Islet precursor cell (in vitro differentiated cells): ENCODE data around the gene ST3GAL3.

Experiments
- DNase-seq: peaks from one replicate; pipeline ENCODE4 v3.0.0-alpha.2; 2018

ST3GAL3 gene

DNA sequence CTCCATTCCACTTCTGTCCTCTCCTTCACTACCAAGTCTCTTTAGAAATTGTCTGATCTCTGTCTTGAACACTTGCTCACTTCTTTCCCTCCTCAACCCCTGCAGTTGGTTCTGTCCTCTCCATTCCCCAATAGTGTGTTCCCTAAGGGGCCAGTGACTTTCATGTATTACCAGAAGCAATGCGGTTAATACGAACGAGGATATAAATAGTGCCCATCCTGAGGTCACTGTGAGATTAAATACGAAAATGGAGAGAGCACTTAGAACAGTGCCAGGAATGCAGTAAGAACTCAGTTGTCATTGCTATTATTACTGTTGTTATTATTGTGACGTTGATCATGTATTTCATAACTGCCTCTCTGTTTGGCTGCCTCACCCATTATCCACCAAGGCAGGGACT, 173.3 kb downstream of the ST3GAL3 start:
- DNase-seq = no peak

DNA sequence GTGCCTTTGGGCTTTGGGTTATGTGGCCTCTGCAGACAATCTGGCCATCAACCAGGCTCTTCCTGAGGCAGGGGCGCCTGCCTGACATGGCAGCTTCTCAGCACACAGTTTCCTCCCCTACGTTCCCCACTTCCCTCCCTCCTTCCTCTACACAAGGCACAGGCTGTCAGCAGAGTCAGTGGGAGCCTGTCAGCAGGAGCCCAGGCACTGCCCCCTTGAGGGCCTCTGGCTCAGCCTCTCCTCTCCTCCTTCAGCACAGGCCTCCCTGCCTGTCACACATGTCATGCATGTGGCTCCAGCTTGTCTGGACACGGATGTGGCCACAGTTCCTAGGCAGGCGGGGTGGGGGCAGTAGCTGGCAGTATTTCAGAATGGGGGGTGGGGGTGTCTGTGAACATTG, 174.1 kb downstream of the ST3GAL3 start:
- peak; percentile 68 for DNase-seq

GRCh38 chr1:43882763-43883162, 175.4 kb downstream of the ST3GAL3 start:
- no peak for DNase-seq

DNA sequence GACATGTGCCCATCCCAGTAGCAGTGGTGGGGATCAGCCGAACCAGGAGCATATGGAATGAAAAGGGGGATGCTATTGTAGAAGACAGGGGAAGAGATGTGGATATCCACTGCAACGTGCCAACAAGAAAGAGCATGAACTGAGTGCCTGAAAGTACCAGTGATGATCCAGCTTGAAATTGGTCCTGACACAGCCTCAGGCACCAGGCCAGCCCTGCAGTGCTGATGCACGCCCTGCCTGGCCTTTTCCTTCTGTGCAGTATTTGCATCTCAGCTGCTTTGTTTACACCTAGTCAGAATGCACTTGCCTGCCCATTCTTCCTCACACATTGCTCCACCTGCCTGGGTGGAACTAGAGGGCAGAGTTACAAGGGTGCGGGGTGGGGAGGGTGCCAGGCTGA, 176.0 kb downstream of the ST3GAL3 start:
- no peak for DNase-seq

DNA sequence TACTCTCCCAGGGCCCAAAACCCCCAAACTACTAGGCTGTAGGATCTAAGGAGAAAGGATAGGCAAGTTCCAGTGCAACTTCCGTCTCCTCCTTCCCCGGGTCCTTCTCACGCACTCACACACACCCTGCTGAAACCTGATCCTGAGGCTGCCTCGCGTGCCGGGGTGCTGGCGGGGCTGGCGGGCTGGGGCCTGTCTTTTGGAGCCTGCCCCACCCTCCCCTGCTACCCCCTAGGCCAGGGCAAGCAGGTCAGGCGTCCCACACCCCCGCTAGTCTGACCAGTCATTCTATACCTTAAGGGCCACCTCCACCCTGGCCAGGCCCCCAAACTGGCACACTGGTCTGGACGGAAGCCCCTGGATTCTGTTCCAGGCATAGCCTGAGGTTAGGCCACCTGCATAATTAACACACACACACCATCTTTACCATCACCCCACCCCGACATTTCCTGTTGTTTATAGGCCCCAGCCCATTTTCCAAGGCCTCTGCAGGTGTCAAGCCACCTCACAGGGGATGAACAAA, 178.0 kb downstream of the ST3GAL3 start:
- peak; percentile 77 for DNase-seq

- DNase-seq = peak; percentile 66
Measured at GRCh38 chr1:43887748-43888147, 180.4 kb downstream of the ST3GAL3 start.

DNA sequence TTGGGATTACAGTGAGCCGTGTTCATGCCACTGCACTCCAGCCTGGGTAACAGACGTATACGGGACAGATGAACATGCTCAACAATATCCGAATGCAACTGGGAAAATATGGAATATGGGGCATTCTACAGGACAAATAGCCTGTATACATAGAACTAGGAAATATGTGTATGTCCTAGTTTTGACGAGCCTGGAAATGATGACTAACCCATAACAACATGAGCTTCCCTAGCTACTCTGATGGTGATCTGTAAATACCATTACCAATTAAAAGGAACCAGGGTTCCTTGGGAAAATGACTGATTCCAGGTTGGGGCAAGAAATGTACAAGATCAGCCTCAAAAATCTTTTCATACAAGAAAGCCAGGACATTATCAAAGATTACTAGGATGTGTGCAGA, 183.5 kb downstream of the ST3GAL3 start:
- no peak for DNase-seq

DNA sequence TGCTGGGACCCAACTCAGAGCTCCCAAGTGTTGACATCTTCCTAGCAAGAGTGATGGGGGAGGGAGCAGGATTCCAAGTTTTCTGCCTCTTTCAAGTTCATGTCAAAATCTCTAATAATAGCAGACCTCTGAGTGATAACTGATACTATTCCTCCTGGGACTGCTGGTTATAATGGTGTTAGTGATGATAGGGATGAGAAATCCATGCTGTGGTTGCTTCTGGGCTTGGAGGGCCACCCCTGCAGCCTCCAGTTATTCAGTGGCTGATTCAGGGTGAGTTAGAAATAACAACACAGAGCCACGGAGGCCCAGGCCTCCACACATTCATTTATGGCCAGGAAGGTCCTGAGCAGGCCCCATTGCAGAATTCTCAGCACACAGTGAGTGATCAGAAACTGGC, 185.7 kb downstream of the ST3GAL3 start:
- no peak for DNase-seq

- peak; percentile 35 for DNase-seq
Measured at GRCh38 chr1:43898981-43899380, 191.6 kb downstream of the ST3GAL3 start.

DNA sequence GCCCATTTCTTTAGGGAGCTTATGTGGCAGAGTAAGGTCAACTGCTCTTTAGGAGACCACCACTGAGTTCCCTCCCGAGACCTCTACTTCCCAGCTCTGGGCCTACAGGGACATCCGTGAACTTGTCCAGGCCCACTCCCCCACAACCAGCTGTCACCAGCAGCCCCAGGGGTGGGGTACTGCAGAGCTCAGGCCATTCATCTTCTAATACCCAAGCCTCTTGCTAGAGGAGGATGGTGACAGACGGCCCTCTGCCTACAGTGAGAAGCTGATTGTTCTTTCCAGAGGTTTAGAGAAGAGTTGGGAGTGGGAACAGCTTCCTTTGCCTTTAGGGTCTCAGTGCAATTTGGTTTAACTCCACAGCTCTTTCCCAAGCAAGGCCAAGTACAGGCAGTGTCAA, 193.1 kb downstream of the ST3GAL3 start:
- no peak for DNase-seq

- DNase-seq = no peak
Measured at GRCh38 chr1:43901196-43901961, 194.0 kb downstream of the ST3GAL3 start.

GRCh38 chr1:43902058-43902831, 194.9 kb downstream of the ST3GAL3 start:
- DNase-seq = no peak

DNA sequence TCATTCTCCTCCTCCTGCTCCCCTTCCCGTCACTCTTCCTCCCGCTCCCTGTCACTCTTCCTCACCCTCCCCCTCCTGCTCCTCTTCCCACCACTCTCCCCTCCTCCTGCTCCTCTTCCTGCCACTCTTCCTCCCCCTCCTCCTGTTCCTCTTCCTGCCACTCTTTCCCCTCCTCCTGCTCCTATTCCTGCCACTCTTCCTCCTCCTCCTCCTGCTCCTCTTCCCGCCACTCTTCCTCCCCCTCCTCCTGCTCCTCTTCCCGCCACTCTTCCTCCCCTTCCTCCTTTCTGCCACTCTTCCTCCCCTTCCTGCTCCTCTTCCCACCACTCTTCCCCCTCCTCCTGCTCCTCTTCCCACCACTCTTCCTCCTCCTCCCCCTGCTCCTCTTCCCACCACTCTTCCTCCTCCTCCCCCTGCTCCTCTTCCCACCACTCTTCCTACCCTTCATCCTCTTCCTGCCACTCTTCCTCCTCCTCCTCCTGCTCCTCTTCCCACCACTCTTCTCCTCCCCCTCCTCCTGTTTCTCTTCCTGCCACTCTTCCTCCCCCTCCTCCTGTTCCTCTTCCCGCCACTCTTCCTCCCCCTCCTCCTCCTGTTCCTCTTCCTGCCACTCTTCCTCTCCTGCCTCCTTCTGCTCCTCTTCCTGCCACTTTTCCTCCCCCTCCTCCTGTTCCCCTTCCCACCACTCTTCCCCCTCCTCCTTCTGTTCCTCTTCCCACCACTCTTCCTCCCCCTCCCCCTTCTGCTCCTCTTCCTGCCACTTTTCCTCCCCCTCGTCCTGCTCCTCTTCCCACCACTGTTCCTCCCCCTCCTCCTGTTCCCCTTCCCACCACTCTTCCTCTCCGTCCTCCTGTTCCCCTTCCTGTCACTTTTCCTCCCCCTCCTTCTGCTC, 197.6 kb downstream of the ST3GAL3 start:
- DNase-seq = peak; percentile 14

GRCh38 chr1:43908226-43908625, 200.9 kb downstream of the ST3GAL3 start:
- DNase-seq = no peak

- DNase-seq = no peak
Measured at GRCh38 chr1:43908858-43909257, 201.5 kb downstream of the ST3GAL3 start.

GRCh38 chr1:43910343-43910742, 203.0 kb downstream of the ST3GAL3 start:
- DNase-seq = no peak

- peak; percentile 96 for DNase-seq
Measured at GRCh38 chr1:43912607-43913006, 205.3 kb downstream of the ST3GAL3 start.

DNA sequence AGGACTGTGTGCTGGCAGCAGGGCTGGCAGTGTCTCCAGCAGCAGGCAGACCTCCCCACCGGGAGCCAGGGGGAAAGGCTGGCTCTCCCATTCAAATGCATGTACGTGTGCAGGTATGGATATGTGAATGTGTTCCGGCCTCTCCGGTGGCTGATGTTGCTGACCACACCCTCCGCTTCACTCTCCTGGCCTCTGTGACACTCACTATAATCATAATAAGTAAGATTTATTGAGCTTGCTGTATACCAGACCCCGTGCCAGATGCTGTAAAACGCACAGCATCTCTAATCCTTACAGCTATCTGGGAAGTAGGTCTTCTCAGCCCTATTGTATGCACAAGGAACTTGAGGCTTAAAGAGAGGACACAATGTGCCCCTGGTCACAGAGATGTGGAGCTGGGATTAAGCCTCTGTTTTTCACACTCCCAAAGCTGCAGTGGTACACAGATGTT, 205.7 kb downstream of the ST3GAL3 start:
- DNase-seq = no peak

DNA sequence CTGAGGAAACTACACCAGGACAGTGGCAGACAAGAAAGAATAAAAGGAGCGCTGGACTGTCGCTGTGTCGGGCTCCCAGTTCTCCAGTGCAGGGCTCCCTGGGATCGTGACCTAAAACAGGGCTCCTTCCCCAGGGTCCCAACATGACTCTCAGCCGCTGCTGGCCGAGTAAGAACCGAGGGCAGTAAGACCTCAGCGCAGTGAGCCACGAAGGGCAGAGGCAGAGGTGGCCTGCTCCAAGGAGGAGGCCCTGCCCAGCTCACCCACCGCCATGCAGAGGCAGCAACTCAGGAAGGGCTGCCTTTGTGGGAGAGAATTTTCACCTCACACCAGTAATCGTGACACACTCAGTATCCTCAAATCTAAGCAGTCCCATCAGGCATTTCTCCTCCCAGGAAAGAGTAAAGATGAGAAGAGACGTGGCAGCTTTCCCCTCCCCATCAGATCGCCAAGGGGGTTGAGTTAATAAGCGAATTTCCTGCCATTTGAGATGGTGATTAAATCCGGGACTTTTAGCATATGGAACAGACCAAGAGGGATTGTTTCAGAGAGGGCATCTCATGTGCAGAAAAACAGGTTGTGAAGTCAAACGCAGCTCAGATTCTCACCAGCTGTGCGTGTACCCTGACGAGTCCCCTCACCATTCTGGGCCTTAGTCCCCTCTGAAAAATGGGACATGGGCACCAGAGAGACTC, 206.5 kb downstream of the ST3GAL3 start:
- DNase-seq = peak; percentile 43

GRCh38 chr1:43914576-43915525, 207.5 kb downstream of the ST3GAL3 start:
- no peak for DNase-seq

DNA sequence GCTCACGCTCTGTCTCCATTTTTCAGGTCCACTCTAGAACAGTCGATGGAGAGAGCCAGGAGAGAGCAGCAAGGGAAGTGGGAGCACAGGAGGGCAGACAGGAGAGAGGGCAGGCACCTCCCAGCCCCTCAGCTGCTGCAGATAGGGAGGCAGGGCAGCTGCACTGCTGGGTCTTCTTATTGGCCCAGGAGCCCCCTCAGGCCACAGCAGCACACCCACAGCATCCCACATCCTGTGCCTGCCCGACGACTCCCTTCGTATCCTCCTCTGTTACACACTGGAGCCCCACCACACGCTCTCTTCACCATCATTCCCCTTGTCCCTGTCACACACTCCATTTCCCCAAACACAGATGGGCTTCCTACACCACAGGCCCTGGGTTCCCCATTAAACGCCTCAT, 212.6 kb downstream of the ST3GAL3 start:
- no peak for DNase-seq
